Fibroblast of the aortic adventitia (primary cell): ENCODE data around the gene GYPC. TPM values are rescaled to one million over a fixed set of nuclear protein-coding genes. Genes with fewer than 3 reads are reported as not detected.

ENCODE experiments used
- DNase-seq: peaks from one replicate; pipeline ENCODE4 v3.0.0-alpha.2; 2010; ENCODE audit warnings: low read depth
- H3K4me3 ChIP-seq: 2 replicates; pipeline ENCODE4 v1.5.1; 2011; ENCODE audit warnings: low read depth, mild to moderate bottlenecking, control low read depth, low read length, moderate library complexity
- CTCF ChIP-seq: IDR thresholded peaks from 2 replicates; pipeline ENCODE4 v1.5.1; 2011; ENCODE audit warnings: mild to moderate bottlenecking, low read length, control low read depth, inconsistent platforms; ENCODE audit not compliant: insufficient read depth
- total RNA-seq: library from RNA; depleted of rRNA; stranded (reverse); fragments of >200 nt; gene quantifications from 2 replicates; pipeline ENCODE4 v1.2.3, GENCODE V29; 2012; ENCODE audit warnings: low replicate concordance

Gene GYPC
- total RNA-seq, 1 donor, result 62.7 TPM

- H3K4me3 ChIP-seq, result no peak overlapping the region
- no peak for DNase-seq
- TF ChIP-seq CTCF, result no peak
These were observed 6.9 kb upstream of the GYPC start for GRCh38 chr2:126649101-126649500.

GRCh38 chr2:126650994-126651393 lies 5.0 kb upstream of the GYPC start:
- TF ChIP-seq CTCF, result no peak
- H3K4me3 ChIP-seq, result no peak overlapping the region

GRCh38 chr2:126652323-126652891 lies 3.6 kb upstream of the GYPC start:
- no peak overlapping the region for H3K4me3 ChIP-seq
- TF ChIP-seq CTCF, result no peak
- no peak for DNase-seq

More at GRCh38 chr2:126650994-126651393, 5.0 kb upstream of the GYPC start:
- no peak for DNase-seq

GRCh38 chr2:126653109-126653508 lies 2.8 kb upstream of the GYPC start:
- DNase-seq, result no peak
- no peak for TF ChIP-seq CTCF
- no peak overlapping the region for H3K4me3 ChIP-seq

GRCh38 chr2:126653761-126654160 lies 2.2 kb upstream of the GYPC start:
- no peak for DNase-seq
- TF ChIP-seq CTCF, result no peak
- no peak overlapping the region for H3K4me3 ChIP-seq

GRCh38 chr2:126655051-126655450 lies 907 bp upstream of the GYPC start:
- TF ChIP-seq CTCF, result no peak
- DNase-seq, result peak; percentile 16
- peak overlapping the region; percentile 87 for H3K4me3 ChIP-seq
